Measurements from ENCODE around the gene PRSS2. TPM values are rescaled to one million over a fixed set of nuclear protein-coding genes. Genes with fewer than 3 reads are reported as not detected.
"Not testable (repeated sequence)": the region's sequence is repeated elsewhere in the genome, so short reads cannot be mapped to it uniquely, and the experiment has no call there.

PRSS2 gene
- total RNA-seq, 1 donor from 2014 or later: not detected

- Histone ChIP-seq H3K4me3 (ENCODE audit: low read depth, low read length) (no peak overlapping the region), H3K36me3 (ENCODE audit: control insufficient read depth, insufficient read depth, low read length) (no peaks in the 10 kb centered on the region), H3K27me3 (ENCODE audit: control insufficient read depth, insufficient read depth, low read length) (no peaks in the 10 kb centered on the region)
- no peak for TF ChIP-seq CTCF (IDR thresholded peaks at IDR 0.05; ENCODE audit: insufficient read depth, low read length, poor library complexity, severe bottlenecking)
- no peak for DNase-seq (ENCODE audit: low read depth)
These were observed 20.3 kb upstream of the PRSS2 start for GRCh38 chr7:142750321-142750938.

- DNase-seq (ENCODE audit: low read depth); H3K27me3 ChIP-seq (ENCODE audit: control insufficient read depth, insufficient read depth, low read length); H3K36me3 ChIP-seq (ENCODE audit: control insufficient read depth, insufficient read depth, low read length); H3K4me3 ChIP-seq (ENCODE audit: low read depth, low read length): not testable (repeated sequence)
These were observed 19.1 kb upstream of the PRSS2 start for GRCh38 chr7:142751526-142752175.

- DNase-seq (ENCODE audit: low read depth): no peak
- TF ChIP-seq CTCF (IDR thresholded peaks at IDR 0.05; ENCODE audit: insufficient read depth, low read length, poor library complexity, severe bottlenecking): no peak
These were observed 18.2 kb upstream of the PRSS2 start for GRCh38 chr7:142752376-142753225.

DNA sequence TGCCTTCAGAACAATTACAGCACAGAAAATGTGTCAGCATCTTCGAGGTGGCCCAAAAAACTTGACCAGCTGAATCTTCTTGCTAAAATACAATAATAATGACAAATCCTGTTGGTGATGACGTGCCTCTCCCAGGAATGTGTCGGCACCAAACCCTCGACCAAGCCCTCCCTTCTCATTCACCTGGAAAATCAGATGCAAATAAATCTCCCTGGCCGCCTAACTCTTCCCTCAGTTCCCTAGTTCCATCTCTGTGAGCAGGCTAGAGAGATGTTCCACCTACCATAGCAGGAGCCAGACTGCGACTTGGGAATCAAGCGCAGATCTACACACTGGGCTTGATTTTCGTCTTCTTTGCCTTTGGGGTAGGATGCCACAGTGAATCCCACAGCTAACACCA, 17.4 kb upstream of the PRSS2 start:
- no peak overlapping the region for H3K4me3 ChIP-seq (ENCODE audit: low read depth, low read length)
- no peaks in the 10 kb centered on the region for H3K36me3 ChIP-seq (ENCODE audit: control insufficient read depth, insufficient read depth, low read length)
- no peak for TF ChIP-seq CTCF (IDR thresholded peaks at IDR 0.05; ENCODE audit: insufficient read depth, low read length, poor library complexity, severe bottlenecking)
- no peak for DNase-seq (ENCODE audit: low read depth)
- H3K27me3 ChIP-seq (ENCODE audit: control insufficient read depth, insufficient read depth, low read length): no peaks in the 10 kb centered on the region

More at GRCh38 chr7:142752376-142753225, 18.2 kb upstream of the PRSS2 start:
- no peak overlapping the region for H3K4me3 ChIP-seq (ENCODE audit: low read depth, low read length)
- H3K27me3 ChIP-seq (ENCODE audit: control insufficient read depth, insufficient read depth, low read length): no peaks in the 10 kb centered on the region
- H3K36me3 ChIP-seq (ENCODE audit: control insufficient read depth, insufficient read depth, low read length): no peaks in the 10 kb centered on the region

DNA sequence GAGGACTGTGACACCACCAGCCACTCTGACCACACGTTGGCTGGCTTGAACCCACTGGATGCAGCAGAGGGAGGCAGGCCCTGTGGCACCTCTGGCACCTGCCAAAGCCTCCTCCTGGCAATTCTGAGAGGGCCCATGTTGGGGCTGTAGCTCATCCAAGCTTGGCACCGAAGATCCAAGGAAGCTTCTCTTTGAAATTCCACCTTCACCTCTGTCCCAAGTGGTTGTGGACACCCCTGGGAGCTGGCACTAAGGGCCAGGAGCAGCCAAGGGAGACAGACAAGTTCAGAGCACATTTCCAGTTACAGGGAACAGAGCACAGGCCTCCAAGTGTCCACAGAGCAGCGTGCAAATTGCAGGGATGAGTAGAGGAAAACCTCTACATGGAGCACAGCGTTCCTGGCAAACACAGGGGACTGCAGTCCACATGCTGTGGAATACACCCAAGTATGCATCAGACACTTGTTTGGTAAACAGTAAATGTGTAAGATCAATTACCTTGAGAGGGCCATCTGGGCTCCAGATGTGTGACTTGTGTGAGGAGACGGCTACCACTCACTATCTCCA, 16.8 kb upstream of the PRSS2 start:
- not testable (repeated sequence) for H3K27me3 ChIP-seq (ENCODE audit: control insufficient read depth, insufficient read depth, low read length); DNase-seq (ENCODE audit: low read depth); H3K4me3 ChIP-seq (ENCODE audit: low read depth, low read length); H3K36me3 ChIP-seq (ENCODE audit: control insufficient read depth, insufficient read depth, low read length)

DNA sequence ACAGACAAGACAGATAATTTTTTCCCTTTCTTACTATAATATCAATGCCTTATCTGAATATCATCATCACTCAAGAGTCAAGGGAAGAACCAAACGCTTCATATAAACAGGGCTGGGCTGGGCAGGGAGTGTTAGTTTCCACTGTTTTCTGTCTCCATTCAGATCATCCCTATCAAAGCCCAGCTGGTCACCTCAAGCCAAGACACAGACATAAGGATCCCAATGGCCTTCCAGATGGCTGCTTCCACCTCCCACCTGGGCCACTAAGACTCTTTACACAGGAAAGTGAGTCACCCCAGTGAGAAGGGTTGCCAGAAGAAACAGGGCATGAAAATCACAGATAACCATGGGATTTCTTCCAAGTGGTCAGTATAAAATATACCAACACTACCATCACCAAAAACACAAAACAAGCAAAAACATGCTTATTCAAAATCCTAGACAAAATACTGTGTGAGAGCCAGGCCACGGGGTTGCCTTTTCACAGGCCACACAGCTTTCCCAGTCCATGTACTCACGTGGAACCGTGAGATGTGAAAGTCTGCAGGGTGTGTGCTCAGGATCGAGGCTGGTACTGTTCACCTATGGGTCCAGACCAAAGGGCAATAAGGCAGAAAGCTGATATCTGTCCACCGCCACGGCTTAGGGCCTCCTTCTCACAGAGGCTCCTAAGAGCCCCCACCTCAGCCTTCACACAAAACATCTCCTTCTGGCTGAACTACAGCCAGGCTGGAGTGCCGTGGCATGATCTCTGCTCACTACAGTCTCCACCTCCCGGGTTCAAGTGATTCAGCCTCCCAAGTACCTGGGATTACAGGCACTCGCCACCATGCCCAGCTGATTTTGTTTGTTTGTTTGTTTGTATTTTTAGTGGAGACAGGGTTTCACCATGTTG, 15.8 kb upstream of the PRSS2 start:
- DNase-seq (ENCODE audit: low read depth): no peak
- no peak overlapping the region for H3K4me3 ChIP-seq (ENCODE audit: low read depth, low read length)
- TF ChIP-seq CTCF (IDR thresholded peaks at IDR 0.05; ENCODE audit: insufficient read depth, low read length, poor library complexity, severe bottlenecking): no peak
- H3K27me3 ChIP-seq (ENCODE audit: control insufficient read depth, insufficient read depth, low read length): no peaks in the 10 kb centered on the region
- no peaks in the 10 kb centered on the region for H3K36me3 ChIP-seq (ENCODE audit: control insufficient read depth, insufficient read depth, low read length)

- DNase-seq (ENCODE audit: low read depth); H3K4me3 ChIP-seq (ENCODE audit: low read depth, low read length); H3K27me3 ChIP-seq (ENCODE audit: control insufficient read depth, insufficient read depth, low read length); H3K36me3 ChIP-seq (ENCODE audit: control insufficient read depth, insufficient read depth, low read length): not testable (repeated sequence)
These were observed 12.5 kb upstream of the PRSS2 start for GRCh38 chr7:142758312-142758711.
